ENCODE results near the gene EDN3. TPM values are rescaled to one million over a fixed set of nuclear protein-coding genes. Genes with fewer than 3 reads are reported as not detected.

The EDN3 gene
- total and polyA plus RNA-seq, 7 donors = 0.62 to 2.3 (median 1.3) TPM

DNA sequence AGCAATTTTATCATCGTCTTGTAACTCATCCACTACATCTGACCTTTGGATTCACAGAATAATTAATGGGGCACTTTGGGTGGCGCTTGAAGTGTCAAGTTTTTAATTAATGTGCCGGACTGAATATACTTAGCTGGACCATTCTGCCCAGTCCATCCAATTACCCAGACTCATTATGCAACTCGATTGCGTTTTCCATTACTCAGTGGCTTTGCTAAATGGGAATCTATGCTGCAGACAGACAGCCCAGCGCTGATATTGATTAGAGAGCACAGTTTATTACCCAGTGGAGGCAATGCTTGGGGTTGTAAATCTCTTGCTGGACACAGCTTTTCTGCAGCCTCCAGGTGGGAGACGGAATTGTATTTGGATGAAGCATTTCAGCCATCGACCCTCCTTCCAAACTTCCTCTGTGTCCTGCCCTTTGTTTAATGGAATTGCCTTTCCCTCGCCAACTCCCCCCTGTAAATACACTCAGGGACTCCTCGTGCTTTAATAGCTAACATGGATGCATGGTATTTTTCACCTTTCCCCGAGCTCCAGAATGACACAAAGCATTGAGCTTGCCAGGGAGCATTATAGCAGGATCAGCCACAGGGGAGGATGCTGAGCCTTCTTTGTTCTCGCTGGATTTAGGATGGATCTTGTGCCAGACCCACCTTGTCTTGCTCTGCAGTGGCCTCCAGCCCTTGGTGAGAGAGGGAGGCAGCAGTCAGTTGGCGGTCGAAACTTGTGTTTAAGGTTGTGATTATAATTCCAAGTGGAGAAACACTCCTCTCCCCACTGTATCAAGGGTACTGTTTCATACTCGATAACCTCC lies 59.7 kb downstream of the EDN3 start:
- ATAC-seq (no peak), DNase-seq (no peak)
- no peaks in the 10 kb centered on the region for H3K4me1 ChIP-seq
- WGBS, 3 donors = 76 to 82% (median 81%) methylated on average over 15 of the region's 15 CpGs
- TF ChIP-seq, protein P1, sequence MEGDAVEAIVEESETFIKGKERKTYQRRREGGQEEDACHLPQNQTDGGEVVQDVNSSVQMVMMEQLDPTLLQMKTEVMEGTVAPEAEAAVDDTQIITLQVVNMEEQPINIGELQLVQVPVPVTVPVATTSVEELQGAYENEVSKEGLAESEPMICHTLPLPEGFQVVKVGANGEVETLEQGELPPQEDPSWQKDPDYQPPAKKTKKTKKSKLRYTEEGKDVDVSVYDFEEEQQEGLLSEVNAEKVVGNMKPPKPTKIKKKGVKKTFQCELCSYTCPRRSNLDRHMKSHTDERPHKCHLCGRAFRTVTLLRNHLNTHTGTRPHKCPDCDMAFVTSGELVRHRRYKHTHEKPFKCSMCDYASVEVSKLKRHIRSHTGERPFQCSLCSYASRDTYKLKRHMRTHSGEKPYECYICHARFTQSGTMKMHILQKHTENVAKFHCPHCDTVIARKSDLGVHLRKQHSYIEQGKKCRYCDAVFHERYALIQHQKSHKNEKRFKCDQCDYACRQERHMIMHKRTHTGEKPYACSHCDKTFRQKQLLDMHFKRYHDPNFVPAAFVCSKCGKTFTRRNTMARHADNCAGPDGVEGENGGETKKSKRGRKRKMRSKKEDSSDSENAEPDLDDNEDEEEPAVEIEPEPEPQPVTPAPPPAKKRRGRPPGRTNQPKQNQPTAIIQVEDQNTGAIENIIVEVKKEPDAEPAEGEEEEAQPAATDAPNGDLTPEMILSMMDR (IDR thresholded peaks at IDR 0.05) = no peak
- no peak overlapping the region for H3K4me3 ChIP-seq
- H3K27ac ChIP-seq = no peak overlapping the region
- H3K27me3 ChIP-seq (ENCODE audit: insufficient read depth in 3 of 3, low read length in 2 of 3) = peaks cover 0 to 6% (median 0%) of the 10 kb centered on the region in 3 donors
- no peaks in the 10 kb centered on the region for H3K9me3 ChIP-seq
- no peaks in the 10 kb centered on the region for H3K36me3 ChIP-seq (ENCODE audit: insufficient read depth in 1 of 2, low read depth in 1 of 2)
- intact Hi-C loops (cut with DNase I) = no loop called here

DNA sequence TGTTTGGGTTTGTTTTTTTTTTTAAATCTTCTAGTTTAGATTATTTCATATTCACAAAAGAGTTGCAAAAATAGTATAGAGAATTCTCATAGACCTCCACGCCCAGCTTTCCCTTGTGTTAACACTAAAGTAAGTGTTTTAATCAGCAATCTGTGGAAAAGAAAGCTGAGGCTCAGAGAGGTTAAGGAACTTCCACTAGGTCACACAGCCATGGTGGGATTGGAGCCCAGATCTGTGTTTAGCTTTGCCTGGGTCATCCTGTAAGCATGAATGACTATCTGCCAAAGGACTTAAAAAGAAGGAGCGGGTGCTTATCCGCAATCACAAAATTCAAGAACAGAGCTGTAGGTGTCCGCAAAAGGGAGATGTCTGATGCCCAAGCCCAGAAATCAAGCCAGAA lies 60.5 kb downstream of the EDN3 start:
- Histone ChIP-seq H3K36me3 (ENCODE audit: insufficient read depth in 1 of 2, low read depth in 1 of 2) (no peaks in the 10 kb centered on the region), H3K9me3 (no peaks in the 10 kb centered on the region), H3K4me3 (no peak overlapping the region), H3K27me3 (ENCODE audit: insufficient read depth in 3 of 3, low read length in 2 of 3) (peaks cover 0 to 6% (median under 1%) of the 10 kb centered on the region in 3 donors), H3K27ac (no peak overlapping the region), H3K4me1 (no peaks in the 10 kb centered on the region)
- intact Hi-C loops (cut with DNase I) = no loop called here
- DNase-seq (no peak), ATAC-seq (no peak)
- TF ChIP-seq, protein P1 (IDR thresholded peaks at IDR 0.05) = no peak
- WGBS, 3 donors = 92 to 96% (median 94%) methylated on average over 4 of the region's 4 CpGs

DNA sequence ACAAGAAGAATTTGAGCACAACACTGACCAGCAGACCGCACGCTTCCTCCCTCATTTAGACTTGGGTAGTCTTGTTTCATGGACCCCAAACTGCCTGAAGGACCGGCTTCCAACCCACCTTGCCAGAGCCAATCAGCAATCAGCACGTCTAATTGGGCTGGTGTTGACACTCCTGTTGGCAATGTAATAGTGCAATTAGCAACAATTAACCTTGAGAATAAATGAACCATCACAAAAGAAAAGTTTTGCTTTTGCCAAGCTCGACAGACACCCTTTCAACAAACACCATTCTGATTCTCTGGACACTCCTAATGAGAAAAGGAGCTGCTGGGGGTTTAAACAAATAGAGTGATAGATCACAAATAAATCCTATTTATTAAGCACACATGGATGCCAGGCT lies 61.0 kb downstream of the EDN3 start:
- WGBS, 3 donors = 86 to 88% (median 87%) methylated on average over 5 of the region's 5 CpGs

DNA sequence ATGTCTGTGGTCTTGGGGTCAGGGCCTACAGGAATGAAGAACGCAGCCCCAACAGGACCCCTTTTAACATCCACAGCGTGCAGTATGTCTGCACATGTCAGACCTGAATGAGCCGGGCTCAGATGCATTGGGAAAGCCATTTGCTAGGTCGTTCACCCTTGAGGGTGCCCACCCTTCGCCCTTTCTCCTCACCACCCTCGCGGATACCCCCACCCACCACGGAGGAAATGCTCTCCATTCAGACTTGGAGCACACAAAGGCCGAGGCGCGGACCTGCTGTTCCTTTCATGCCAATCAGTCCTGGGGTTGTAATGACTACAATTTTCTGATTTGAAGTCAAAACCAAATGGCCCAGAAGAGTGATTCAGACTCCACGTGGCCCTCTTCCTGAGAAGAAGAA lies 62.7 kb downstream of the EDN3 start:
- ATAC-seq (no peak), DNase-seq (no peak)
- Histone ChIP-seq H3K4me1 (no peaks in the 10 kb centered on the region), H3K27ac (no peak overlapping the region), H3K27me3 (ENCODE audit: insufficient read depth in 3 of 3, low read length in 2 of 3) (peaks cover 0 to 13% (median 3%) of the 10 kb centered on the region in 3 donors), H3K9me3 (no peaks in the 10 kb centered on the region), H3K36me3 (ENCODE audit: insufficient read depth in 1 of 2, low read depth in 1 of 2) (no peaks in the 10 kb centered on the region), H3K4me3 (no peak overlapping the region)
- 75 to 84% (median 84%) methylated on average over 12 of the region's 12 CpGs for WGBS, 3 donors
- TF ChIP-seq, protein P1 (IDR thresholded peaks at IDR 0.05) = no peak
- intact Hi-C loops (cut with DNase I) = no loop called here

More for the DNA sequence above, 61.0 kb downstream of the EDN3 start:
- Histone ChIP-seq H3K27ac (no peak overlapping the region), H3K4me3 (no peak overlapping the region), H3K36me3 (ENCODE audit: insufficient read depth in 1 of 2, low read depth in 1 of 2) (no peaks in the 10 kb centered on the region), H3K9me3 (no peaks in the 10 kb centered on the region), H3K4me1 (no peaks in the 10 kb centered on the region), H3K27me3 (ENCODE audit: insufficient read depth in 3 of 3, low read length in 2 of 3) (peaks cover 0 to 7% (median 3%) of the 10 kb centered on the region in 3 donors)
- DNase-seq (no peak), ATAC-seq (no peak)
- TF ChIP-seq, protein P1 (IDR thresholded peaks at IDR 0.05) = no peak
- intact Hi-C loops (cut with DNase I) = no loop called here

Data from psoas muscle (tissue), 8 donors.